ENCODE results near the gene RNF19B.

DNA sequence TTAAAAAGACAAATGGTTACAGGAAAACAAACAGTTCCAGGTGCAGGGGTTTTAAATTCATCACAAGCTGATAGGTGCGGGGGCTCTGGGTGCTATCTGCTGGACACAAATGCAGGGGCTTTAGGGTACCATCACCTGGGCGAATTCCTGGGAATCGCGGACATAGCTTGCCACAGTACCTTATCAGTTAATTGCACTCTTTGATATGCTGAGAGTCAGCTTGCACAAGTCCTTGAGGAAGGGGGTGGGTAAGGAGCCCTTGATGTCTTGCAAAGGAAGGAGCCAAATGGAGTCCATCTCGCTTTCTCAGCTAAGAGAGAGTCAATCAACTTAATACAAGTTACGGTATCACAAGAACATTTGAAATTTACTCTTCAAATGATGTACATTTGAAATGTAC, 38.0 kb downstream of the RNF19B start:
- TF ChIP-seq, protein P1, sequence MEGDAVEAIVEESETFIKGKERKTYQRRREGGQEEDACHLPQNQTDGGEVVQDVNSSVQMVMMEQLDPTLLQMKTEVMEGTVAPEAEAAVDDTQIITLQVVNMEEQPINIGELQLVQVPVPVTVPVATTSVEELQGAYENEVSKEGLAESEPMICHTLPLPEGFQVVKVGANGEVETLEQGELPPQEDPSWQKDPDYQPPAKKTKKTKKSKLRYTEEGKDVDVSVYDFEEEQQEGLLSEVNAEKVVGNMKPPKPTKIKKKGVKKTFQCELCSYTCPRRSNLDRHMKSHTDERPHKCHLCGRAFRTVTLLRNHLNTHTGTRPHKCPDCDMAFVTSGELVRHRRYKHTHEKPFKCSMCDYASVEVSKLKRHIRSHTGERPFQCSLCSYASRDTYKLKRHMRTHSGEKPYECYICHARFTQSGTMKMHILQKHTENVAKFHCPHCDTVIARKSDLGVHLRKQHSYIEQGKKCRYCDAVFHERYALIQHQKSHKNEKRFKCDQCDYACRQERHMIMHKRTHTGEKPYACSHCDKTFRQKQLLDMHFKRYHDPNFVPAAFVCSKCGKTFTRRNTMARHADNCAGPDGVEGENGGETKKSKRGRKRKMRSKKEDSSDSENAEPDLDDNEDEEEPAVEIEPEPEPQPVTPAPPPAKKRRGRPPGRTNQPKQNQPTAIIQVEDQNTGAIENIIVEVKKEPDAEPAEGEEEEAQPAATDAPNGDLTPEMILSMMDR (IDR thresholded peaks at IDR 0.05; ENCODE audit: insufficient read depth, low read length) = no peak
- TF ChIP-seq POLR2AphosphoS5 (IDR thresholded peaks at IDR 0.05; ENCODE audit: low read depth) = no peak
- TF ChIP-seq SPI1 (IDR thresholded peaks at IDR 0.05; ENCODE audit: borderline replicate concordance, low read depth) = no peak
- TF ChIP-seq REST (IDR thresholded peaks at IDR 0.05; ENCODE audit: insufficient replicate concordance, low read depth) = no peak
- TF ChIP-seq GABPA (IDR thresholded peaks at IDR 0.05; ENCODE audit: low read depth) = no peak

All from HL-60 (cell line).